Measurements from ENCODE around the gene TEX52. TPM values are rescaled to one million over a fixed set of nuclear protein-coding genes. Genes with fewer than 3 reads are reported as not detected.

The TEX52 gene
- total and polyA plus RNA-seq, 2 of the 13 experiments (the other 11 are each of a cell fraction or from before 2014, with no cell fraction given) = 0.05 TPM; not detected in 1

- TF ChIP-seq GLMP (CRISPR knock-in tag; IDR thresholded peaks at IDR 0.05; ENCODE audit: borderline replicate concordance) (no peak), ZNF777 (CRISPR knock-in tag; IDR thresholded peaks at IDR 0.05) (peak; percentile 71), ZKSCAN5 (CRISPR knock-in tag; IDR thresholded peaks at IDR 0.05) (no peak), HOMEZ (CRISPR knock-in tag; IDR thresholded peaks at IDR 0.05; ENCODE audit: low read depth) (no peak), HNRNPUL1 (IDR thresholded peaks at IDR 0.05; ENCODE audit: low read depth, low read length) (0 out of 2 replicates have a peak, but pooled peaks have one; percentile 27), NAIF1 (CRISPR knock-in tag; IDR thresholded peaks at IDR 0.05; ENCODE audit: borderline replicate concordance) (0 out of 2 replicates have a peak, but pooled peaks have one; percentile 57), ZBTB33 (CRISPR knock-in tag; IDR thresholded peaks at IDR 0.05) (no peak), DNMT1 (CRISPR knock-in tag; IDR thresholded peaks at IDR 0.05) (no peak), TAF1 (CRISPR knock-in tag; IDR thresholded peaks at IDR 0.05) (peak; percentile 81)
- TF ChIP-seq, protein P1, sequence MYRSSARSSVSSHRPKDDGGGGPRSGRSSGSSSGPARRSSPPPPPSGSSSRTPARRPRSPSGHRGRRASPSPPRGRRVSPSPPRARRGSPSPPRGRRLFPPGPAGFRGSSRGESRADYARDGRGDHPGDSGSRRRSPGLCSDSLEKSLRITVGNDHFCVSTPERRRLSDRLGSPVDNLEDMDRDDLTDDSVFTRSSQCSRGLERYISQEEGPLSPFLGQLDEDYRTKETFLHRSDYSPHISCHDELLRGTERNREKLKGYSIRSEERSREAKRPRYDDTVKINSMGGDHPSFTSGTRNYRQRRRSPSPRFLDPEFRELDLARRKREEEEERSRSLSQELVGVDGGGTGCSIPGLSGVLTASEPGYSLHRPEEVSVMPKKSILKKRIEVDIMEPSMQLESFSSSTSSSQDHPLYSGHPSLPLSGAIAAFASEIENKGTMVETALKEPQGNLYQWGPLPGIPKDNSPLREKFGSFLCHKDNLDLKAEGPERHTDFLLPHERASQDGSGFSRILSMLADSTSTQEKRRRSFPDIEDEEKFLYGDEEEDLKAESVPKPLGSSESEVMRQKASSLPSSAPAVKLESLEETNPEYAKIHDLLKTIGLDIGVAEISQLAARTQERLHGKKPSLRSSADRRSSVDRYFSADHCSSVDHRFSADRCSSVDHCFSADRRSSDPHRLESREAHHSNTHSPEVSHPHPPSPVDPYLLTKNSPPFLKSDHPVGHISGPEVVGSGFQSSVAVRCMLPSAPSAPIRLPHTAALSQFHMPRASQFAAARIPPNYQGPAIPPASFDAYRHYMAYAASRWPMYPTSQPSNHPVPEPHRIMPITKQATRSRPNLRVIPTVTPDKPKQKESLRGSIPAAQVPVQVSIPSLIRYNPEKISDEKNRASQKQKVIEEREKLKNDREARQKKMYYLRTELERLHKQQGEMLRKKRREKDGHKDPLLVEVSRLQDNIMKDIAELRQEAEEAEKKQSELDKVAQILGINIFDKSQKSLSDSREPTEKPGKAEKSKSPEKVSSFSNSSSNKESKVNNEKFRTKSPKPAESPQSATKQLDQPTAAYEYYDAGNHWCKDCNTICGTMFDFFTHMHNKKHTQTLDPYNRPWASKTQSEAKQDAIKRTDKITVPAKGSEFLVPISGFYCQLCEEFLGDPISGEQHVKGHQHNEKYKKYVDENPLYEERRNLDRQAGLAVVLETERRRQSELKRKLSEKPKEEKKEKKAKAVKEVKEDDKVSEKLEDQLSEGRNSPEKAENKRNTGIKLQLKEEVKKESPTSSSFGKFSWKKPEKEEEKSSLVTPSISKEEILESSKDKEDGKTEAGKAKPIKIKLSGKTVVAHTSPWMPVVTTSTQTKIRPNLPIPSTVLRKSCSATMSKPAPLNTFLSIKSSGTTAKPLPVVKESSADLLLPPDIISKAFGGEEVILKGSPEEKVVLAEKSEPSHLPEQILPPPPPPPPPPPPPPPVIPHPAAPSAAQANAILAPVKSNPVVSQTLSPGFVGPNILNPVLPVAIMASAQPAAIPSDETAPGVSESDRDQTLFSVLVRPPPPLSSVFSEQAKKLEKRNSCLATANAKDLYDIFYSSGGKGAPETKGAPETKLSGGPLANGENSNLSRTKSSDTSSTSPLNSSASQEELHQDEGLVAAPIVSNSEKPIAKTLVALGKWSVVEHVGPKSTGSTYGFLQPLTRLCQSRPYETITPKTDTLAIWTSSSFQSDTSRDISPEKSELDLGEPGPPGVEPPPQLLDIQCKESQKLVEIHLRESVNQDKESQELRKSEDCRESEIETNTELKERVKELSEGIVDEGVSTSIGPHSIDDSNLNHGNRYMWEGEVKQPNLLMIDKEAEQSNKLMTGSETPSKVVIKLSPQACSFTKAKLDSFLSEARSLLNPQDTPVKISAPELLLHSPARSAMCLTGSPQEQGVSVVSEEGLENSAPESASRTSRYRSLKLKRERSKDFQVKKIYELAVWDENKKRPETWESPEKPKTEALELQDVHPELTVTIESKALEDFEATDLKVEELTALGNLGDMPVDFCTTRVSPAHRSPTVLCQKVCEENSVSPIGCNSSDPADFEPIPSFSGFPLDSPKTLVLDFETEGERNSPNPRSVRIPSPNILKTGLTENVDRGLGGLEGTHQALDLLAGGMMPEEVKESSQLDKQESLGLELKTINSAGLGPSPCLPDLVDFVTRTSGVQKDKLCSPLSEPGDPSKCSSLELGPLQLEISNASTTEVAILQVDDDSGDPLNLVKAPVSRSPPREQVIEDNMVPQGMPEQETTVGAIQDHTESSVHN (CRISPR knock-in tag; IDR thresholded peaks at IDR 0.05) = no peak
- TF ChIP-seq, protein P2, sequence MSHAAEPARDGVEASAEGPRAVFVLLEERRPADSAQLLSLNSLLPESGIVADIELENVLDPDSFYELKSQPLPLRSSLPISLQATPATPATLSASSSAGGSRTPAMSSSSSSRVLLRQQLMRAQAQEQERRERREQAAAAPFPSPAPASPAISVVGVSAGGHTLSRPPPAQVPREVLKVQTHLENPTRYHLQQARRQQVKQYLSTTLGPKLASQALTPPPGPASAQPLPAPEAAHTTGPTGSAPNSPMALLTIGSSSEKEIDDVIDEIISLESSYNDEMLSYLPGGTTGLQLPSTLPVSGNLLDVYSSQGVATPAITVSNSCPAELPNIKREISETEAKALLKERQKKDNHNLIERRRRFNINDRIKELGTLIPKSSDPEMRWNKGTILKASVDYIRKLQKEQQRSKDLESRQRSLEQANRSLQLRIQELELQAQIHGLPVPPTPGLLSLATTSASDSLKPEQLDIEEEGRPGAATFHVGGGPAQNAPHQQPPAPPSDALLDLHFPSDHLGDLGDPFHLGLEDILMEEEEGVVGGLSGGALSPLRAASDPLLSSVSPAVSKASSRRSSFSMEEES (CRISPR knock-in tag; IDR thresholded peaks at IDR 0.05) = peak; percentile 80; the same call in 1 of the 2 replicates
These were observed 33.8 kb upstream of the TEX52 start, which contains the start of gene TULP3 (continued) for GRCh38 chr12:2890388-2891239.

All from HepG2 (cell line).